GM10266 (cell line): ENCODE results near the gene KCNJ6.

Source experiments
- DNase-seq: peaks from one replicate; pipeline ENCODE4 v3.0.0; 2012; ENCODE audit errors: extremely low spot score
- TF ChIP-seq, protein P1 (sequence below): IDR thresholded peaks from 2 replicates; pipeline ENCODE4 v1.5.1; 2012; ENCODE audit warnings: mild to moderate bottlenecking, low read depth; ENCODE audit not compliant: control insufficient read depth, insufficient read depth; ENCODE audit errors: missing control alignments

KCNJ6 gene

DNA sequence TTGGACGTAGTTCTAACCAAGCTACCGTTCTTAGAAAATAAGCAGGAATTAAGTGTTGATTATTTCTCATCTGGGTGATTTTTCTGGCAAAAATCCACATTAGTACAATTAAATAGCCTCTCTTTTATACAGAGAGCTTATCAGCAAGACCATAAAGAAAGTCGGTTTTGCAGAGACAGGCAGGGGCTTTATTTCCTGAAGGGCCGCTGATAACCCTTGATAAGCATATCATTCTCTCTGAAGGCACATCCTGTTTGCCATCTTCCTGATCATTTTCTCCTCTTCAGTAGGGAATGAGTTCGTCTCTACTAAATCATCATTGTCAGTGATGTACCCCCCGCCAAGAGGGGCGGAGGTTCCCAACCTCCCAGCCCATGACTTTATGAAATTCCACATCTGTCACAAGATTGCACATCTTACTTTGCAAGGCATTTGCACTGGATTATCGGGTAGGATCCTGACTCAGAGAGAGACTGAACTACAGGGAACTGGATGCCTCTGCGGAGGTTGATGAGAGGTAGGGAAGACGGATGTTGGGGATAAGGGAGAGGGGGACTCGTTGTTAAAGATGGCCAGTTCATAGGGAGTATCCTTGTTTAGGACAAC is 115.7 kb downstream of the KCNJ6 start:
- DNase-seq, result no peak
- TF ChIP-seq, protein P1, sequence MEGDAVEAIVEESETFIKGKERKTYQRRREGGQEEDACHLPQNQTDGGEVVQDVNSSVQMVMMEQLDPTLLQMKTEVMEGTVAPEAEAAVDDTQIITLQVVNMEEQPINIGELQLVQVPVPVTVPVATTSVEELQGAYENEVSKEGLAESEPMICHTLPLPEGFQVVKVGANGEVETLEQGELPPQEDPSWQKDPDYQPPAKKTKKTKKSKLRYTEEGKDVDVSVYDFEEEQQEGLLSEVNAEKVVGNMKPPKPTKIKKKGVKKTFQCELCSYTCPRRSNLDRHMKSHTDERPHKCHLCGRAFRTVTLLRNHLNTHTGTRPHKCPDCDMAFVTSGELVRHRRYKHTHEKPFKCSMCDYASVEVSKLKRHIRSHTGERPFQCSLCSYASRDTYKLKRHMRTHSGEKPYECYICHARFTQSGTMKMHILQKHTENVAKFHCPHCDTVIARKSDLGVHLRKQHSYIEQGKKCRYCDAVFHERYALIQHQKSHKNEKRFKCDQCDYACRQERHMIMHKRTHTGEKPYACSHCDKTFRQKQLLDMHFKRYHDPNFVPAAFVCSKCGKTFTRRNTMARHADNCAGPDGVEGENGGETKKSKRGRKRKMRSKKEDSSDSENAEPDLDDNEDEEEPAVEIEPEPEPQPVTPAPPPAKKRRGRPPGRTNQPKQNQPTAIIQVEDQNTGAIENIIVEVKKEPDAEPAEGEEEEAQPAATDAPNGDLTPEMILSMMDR, result no peak

DNA sequence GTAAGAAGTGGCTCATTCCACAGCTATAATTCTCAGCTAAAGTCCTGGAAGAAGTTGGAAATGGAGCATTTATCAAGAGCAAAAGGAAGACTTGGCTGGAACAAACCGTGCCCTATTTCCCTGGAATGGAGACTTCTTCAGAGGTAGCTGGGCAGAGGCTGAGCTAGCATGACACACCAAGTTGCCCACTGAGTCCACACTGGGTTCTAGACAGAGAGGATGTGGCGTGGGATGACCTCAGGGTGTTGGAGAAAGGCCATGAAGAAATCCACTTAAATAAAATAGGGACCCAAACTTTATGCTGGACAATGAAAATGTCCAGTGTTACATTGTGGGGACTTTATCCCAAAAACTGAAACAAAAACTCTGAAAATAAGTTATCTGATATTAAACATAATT is 116.2 kb downstream of the KCNJ6 start:
- no peak for DNase-seq
- TF ChIP-seq, protein P1, result no peak

DNA sequence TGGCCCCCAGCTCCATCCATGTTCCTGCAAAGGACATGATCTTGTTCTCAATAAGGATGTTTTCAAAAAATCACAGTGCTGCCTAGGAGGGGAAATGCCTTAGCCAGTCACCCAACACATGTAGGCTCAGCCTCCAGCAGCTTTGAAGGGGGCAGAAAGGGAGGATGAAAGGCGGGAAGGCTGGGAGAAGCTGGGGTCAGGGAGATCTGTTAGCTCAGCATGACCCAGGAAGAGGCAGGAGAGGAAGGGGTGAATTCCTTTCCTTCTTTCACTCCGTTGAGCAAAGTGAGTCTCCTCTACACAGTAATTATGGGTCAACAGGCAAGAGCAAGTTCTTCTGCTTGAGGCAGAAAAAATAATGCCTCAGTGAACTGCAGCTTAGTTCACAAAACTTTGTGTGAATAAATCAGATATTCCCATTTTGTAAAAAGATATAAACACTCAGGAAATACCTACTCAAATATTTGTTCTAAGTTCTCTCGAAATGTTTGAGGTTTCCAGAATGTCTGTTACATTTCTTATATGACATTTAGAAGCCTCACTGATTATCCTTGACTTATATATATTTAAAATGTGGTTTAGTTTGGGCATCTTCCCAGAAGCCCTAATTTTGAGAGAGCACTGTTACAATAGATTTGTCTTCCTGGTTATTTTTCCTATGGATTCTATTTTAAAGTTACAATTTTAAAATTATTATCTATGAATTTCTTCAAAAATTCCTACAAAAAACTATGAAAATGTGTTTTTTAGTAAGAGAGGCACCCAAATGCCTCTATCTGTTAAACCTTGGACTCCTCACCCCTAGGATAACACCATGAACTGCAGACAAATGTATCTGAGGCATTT is 116.8 kb downstream of the KCNJ6 start:
- TF ChIP-seq, protein P1, result no peak

DNA sequence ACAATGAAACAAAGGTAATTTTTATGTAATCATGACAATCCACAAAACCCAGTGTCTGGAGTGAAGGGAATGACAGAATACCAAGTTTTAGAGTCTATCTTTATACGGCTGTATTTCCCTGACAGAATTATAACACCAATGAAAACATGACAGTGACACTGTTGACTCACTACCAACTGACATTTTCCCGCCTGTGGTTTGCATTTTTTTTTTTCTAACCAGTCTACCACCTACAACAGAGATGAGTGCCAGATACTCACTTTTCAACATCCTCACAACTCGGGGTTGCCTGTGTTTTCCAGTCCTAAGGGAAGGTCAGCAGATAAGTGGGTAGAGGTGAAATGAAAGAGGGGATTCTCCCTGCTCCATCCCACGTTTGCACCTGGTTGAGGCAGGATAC is 118.9 kb downstream of the KCNJ6 start:
- no peak for DNase-seq
- TF ChIP-seq, protein P1, result no peak

More for the DNA sequence above, 116.8 kb downstream of the KCNJ6 start:
- no peak for DNase-seq

DNA sequence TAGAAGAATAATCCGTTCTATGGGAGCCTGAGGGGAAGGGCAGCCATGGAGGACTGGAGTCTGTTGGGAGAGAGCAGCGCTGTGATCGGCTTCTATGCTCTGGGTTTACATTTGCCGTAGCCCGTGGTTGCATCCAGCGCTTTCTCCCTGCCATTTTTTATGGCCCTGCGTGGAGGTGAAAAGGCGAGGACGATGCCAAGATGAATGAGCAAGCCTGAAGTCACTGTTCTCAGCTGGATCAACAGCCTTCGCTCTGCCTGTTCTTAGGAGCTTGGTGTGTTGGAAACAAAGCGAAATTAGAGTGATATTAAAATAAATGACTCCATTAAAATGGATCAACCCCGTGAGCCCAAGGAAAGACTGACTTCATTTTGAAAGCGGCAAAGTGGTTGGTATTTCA is 120.2 kb downstream of the KCNJ6 start:
- no peak for DNase-seq

DNA sequence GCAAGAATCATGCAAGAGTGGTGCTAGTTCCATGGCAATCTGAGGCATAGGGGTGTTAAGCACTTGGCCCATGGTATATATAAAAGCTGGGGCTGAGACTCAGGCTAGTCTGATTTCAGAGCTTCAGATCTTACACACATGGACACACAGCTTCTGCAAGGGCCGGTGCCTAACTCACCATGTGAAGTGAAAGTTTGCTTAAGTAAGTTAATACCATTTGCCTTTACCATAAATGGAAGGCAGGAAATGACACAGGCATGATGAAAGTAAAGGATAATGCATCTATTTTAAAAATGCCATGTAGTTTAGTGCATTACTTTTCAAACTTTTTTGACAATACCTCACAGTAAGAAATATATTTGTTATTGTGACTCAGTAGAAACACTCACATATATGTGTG is 122.6 kb downstream of the KCNJ6 start:
- DNase-seq, result no peak

More for the DNA sequence above, 120.2 kb downstream of the KCNJ6 start:
- TF ChIP-seq, protein P1, result no peak

More for the DNA sequence above, 122.6 kb downstream of the KCNJ6 start:
- TF ChIP-seq, protein P1, result no peak
